Limb (tissue), 2 donors: Measurements from ENCODE around the gene CDH2.

Source experiments
- DNase-seq, 2 donors: peaks; one replicate each; pipeline ENCODE4 v3.0.0-alpha.2; 2016; ENCODE audit errors: extremely low spot score in 2 of 2

The CDH2 gene

DNA sequence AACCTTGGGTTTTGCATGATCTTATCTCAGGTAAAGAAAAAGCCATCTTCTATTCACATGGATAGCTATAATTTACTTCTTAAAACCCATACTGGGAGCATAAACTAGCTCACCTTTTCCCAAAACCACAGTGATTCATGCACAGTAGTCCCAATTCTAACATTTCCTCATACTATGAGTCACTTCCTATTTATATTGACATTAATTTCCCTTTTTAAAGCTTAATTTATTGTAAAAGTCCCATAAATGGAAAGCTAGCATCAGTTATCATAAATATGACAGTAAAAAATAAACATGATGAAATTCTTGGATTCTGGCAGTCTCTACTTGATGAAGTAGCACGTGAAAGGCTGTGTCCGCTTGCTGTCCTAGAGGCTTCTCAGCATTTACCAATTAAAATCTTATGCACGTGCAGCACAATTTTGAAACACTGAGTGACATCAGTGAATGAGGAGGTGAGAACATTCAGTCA, 180.1 kb downstream of the CDH2 start:
- no peak for DNase-seq

DNA sequence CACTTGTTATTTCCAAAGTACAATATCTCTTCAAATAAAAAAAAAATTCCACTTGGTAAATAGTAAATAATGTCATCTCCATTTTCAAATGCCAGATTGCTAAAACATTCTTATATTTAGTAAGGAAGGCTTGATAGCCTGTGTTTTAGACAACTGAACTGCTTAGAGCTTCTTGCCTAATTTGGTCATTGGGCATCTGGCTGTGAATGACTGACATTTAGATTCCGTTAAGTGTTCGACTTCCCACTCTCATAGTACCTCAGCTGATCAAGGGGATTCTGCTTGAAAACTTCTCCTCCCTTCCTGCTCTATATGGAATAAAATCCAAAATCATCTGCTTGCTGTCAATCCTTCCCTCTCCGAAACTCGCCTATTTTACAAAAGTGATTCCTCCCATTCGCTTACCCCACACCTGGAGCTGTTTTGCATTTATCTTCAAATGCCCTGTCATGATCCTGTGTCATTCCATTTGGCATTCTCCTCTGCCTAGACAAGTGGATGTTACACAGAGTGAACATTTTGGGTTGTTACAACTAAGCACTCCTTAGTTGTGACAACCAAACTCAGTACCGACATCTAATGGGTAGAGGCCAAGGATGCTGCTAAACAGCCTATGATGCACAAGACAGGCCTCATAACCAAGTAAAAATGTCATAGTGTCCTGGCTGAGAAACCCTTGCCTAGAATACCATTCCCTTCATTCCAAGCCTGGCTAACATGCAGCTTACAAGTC, 181.0 kb downstream of the CDH2 start:
- DNase-seq, result no peak

DNA sequence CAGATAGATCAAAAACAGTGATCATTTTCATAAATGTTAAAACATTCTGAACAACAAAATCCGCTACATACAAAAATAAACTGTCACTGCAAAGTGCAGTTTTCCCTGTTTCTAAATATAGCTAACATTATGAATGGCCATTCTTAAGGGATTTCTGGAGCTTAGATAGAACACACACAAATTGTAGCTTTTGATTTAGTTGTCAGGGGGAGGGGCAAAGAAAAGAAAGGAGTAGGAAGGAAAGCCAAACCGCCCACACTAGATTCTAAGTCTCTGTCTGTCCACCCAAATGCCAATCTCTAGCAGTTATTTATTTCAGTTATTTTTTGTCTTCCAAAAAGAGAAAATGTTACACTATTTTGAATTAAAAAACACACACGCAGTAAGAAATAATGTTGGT, 182.4 kb downstream of the CDH2 start:
- no peak for DNase-seq

DNA sequence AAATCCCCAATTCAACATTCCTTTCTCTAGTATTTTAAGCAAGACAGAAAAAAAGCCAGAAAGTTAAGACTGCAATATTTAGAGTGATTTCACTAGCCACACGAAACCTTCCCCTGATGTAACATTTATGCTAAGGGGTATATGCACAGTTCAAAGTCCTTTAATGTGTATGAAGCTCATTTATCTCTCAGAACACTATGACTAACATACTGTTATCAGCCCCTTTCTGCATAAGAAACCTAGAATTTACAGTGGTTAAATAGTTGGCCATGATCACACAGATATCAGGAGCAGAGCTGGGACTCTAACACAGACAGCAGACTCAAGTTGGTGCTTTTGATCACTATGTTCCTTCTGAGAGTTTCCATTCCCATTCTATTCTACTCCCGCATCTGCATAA, 185.5 kb downstream of the CDH2 start:
- DNase-seq, result no peak

GRCh38 chr18:27985832-27986231, 191.1 kb downstream of the CDH2 start:
- no peak for DNase-seq

DNA sequence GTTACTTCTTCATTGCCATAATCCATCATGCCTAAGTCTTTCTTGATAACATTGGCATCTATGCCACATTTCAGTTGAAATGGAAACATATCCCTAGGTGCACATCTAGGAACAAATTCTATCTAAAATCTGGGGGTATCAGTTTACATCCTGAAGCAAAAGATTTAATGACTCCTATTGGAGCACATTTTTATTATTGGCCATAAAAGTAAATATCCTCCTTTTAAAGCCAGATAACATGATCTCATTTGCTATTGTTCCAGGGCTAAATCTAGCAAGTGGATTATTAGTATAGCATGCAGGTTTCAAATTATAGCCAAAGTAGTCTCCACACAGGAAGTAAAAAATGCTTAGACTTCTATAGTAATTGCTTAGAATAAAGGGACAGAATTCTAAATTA, 193.2 kb downstream of the CDH2 start:
- peak in 1 of 2 donors; percentile 25 for DNase-seq

DNA sequence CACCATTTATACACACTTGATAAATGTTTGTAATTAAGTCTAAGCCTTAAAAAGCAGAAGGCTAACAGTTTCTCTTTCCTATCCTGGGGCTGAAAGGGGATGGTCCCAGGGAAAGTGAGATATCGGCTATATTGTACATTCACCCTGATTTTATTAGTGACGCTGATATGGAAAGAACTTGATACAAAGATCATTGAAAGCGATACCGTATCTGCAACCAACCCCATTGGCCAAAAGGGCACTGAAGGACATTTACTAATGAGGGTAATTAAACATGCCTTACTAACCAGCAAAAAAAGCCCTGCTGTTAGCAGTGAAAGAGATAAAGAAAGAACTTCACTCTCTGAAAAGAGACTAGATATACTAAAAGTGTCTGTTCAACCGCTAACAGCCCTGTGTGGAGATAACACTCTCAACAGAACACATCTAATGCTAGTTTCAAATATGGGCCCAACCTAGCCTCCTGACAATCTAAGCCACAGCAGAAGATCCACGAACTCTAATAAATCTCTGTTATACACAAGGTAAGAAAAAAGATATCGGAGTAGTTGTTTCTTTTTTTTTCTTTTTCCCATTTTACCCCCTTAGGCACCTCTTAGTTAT, 200.0 kb downstream of the CDH2 start:
- DNase-seq, result no peak

- DNase-seq, result no peak
Observed at GRCh38 chr18:27970321-27970720, 206.6 kb downstream of the CDH2 start.

DNA sequence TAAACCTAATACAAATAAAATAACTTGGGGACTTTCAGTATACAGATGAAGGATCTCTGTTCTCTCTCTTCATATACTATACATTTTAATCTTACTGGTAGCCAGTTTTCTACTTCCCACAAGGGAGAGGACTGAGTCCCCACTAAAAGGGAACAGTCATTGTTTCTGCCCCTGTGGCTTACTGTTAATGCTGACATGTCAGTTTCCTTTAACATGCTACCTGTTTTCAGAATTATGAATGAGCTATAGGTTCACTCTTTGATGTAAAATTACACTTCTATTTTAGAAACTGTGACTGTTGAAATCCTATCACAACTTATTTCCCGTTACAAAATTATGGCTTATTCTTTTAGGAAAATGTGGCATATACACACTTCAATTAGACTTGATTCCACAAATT, 207.7 kb downstream of the CDH2 start:
- no peak for DNase-seq

- DNase-seq, result no peak
Observed at GRCh38 chr18:27967913-27968824, 208.8 kb downstream of the CDH2 start.

GRCh38 chr18:27966881-27967280, 210.0 kb downstream of the CDH2 start:
- DNase-seq, result no peak

GRCh38 chr18:27964811-27965210, 212.1 kb downstream of the CDH2 start:
- DNase-seq, result no peak

DNA sequence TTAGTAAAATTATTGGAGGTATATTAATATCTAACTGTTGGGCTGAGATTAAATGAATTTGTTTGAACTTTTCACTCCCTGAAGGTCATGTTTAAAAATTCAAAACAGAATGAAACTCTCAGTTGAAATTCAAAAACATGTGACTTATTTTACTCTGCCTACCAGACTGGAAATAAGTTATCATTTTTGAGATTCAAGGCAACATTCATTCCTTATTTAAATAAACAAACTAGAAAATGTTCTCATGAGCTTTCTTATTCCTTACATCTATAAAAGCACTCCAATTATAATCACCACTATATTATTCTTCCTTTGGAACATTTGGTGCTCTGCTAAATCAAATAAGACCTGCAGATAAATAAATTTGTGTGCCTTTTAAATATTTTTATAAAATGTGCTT, 217.8 kb downstream of the CDH2 start:
- no peak for DNase-seq

- DNase-seq, result peak in 1 of 2 donors; percentile 11
Observed at GRCh38 chr18:27956001-27956640, 220.8 kb downstream of the CDH2 start.

- no peak for DNase-seq
Observed at GRCh38 chr18:27954226-27954625, 222.7 kb downstream of the CDH2 start.

DNA sequence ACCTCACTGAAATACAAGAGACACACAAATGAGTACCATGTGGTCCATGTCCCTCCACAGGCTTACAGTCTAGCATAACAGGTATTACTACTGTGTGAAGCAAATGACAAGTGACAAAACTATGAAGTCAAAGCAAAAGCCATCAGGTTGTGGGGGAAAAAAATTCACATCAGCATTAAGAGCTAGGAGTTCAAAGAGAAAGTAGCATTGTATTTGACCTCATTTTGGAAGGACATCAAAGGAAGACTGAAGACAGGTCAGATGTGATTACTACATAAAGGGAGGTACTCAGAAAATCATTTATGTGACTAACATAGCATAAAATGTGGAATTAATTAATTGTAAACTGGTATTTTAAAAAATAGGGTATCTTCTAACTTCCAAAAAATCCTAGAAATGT, 224.2 kb downstream of the CDH2 start:
- DNase-seq, result no peak

DNA sequence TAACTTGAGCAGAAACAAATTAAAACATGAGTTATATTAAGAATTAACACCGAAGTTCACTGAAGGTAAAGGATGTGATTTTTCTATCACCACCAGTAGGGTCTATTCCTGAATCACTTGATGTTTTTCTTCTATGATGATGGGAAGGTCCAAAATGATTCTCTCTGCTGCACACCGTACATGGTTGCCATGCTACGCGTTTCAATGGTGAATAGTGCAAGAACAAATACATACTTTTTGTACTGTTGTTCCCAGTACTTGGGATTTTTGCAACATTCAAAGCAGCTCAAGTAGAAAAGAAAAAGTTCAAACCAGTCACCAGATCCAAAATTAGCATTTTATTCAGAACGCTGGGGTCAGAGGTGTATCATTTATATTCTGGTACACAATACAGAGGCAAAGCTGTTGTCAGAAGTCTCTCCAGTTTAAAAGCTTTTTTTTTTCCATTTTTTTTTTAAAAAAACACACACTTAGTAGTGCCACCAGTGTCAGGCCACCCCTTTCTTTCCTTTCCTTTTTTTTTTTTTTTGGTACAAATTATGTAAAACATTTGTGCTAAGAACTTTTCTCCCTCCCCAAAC, 226.2 kb downstream of the CDH2 start:
- DNase-seq, result no peak

DNA sequence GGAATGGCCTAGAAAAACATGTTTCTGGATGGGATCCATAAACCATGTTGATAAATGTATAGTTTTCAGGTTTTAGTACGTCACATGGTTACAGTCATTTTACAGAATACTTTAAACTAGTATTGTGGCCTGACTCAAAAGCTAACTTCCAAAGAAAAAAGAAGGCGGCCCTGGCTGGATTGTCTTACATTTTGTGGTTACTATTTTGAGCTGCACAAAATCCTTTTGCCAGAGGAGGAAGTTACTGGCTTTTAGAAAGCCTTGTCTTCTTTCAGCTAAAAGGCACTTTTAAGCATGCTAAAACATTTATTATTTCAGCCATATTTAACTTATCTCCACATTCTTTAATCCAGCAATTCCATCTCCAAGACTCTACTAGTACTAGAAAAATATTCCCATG, 227.9 kb downstream of the CDH2 start:
- peak in 1 of 2 donors; percentile 32 for DNase-seq

- no peak for DNase-seq
Observed at GRCh38 chr18:27942706-27943105, 234.2 kb downstream of the CDH2 start.

DNA sequence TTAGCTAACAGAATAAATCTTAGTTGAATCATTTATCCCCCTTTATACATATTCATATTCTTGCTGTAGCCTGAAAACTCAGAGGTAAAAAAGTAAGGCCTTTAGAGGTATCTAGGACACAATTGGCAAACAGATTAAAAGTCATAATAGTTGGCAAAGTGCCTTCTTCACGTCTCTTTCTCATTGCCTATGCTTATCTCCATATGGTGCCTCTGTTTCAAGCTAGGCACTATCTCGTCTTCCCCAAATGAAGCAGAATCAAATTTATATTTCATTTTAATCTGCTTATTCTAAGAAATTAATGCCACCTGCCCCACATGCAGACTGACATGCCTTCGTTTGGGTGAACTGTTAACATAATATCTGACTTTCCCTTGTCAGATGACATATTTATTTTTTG, 245.4 kb downstream of the CDH2 start:
- no peak for DNase-seq

GRCh38 chr18:27922780-27923179, 254.2 kb downstream of the CDH2 start:
- DNase-seq, result no peak
